ENCODE data around the gene C16orf92.

Gene C16orf92

DNA sequence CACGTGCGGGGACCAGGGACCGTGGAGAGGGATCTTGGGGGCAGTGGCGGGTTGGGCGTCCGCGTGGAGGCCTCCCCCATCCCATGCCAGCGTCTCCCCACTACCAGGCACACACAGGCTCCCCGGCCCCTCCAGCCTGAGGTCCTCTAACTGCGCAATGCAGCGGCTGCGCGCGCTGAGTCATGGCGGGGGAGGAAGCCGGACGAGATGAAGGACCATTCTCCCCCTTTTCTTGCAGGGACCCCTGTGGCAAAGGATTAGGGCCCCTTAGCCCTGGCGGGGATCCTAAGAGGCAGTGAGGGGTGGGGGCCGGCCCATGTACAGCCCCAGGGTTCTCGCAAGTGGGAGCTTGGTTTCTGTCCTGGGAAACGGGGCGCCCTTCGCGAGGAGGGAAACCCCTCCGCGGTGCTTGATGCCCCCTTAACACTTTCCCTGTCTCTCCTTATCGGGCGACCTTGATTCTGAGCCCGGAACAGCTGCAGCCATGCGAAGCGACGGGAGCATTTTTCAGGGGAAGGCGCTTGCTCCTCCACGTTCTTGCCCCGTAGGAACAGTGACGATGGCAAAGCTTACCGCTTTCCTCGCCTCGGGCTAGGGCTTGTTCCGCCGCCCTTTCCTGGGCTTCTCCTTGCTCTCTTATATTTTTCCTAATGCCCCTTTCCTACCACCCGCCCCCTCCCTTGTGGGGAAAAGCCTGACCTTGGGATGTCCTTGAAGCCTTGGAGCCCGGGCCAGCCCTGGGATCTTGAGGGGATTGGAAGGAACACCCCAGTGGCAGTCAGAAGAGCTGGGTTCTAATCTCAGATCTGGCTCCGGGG is 43.2 kb downstream of the C16orf92 start:
- Histone ChIP-seq H2AK5ac (ENCODE audit: low read length) (peak overlapping the region; percentile 81), H3K18ac (ENCODE audit: low read length) (peak overlapping the region; percentile 53), H3K4me3 (ENCODE audit: low read length) (peak overlapping the region; percentile 88), H3K27ac (ENCODE audit: low read depth, low read length) (peak overlapping the region; percentile 94), H2BK5ac (ENCODE audit: low read length) (peak overlapping the region; percentile 91), H3K79me2 (ENCODE audit: control insufficient read depth, insufficient read depth, low read length) (peaks cover 25% of the 10 kb centered on the region), H3K36me3 (ENCODE audit: control insufficient read depth, insufficient read depth, low read length) (peaks cover 20% of the 10 kb centered on the region), H4K5ac (ENCODE audit: low read length) (no peak overlapping the region), H3K9ac (ENCODE audit: low read length) (peak overlapping the region; percentile 100), H3K4me2 (ENCODE audit: low read length) (peak overlapping the region; percentile 91), H3K4ac (ENCODE audit: low read depth, low read length) (peak overlapping the region; percentile 1), H4K8ac (ENCODE audit: low read depth, low read length) (no peak overlapping the region), H3K4me1 (ENCODE audit: control insufficient read depth, low read depth, low read length) (peaks cover 11% of the 10 kb centered on the region), H2BK15ac (replicated peaks; ENCODE audit: low read depth) (no peak overlapping the region), H3K23ac (ENCODE audit: low read length) (peak overlapping the region; percentile 95), H2BK120ac (ENCODE audit: low read depth, low read length) (no peak overlapping the region), H3K56ac (ENCODE audit: low read length) (peak overlapping the region; percentile 100), H3K79me1 (ENCODE audit: low read length) (peaks cover 28% of the 10 kb centered on the region), H3K27me3 (ENCODE audit: insufficient read depth, low read length, poor library complexity) (no peaks in the 10 kb centered on the region)
- DNase-seq: peak; percentile 54
- WGBS (ENCODE audit: extremely low coverage, insufficient coverage, low lambda C conversion rate): no CpG with 5 or more reads among the region's 44 CpGs

- no peak overlapping the region for H2BK5ac ChIP-seq (ENCODE audit: low read length)
- no peak overlapping the region for H3K23ac ChIP-seq (ENCODE audit: low read length)
- H3K9ac ChIP-seq (ENCODE audit: low read length): peak overlapping the region; percentile 100
- peaks cover 25% of the 10 kb centered on the region for H3K79me2 ChIP-seq (ENCODE audit: control insufficient read depth, insufficient read depth, low read length)
- H2BK120ac ChIP-seq (ENCODE audit: low read depth, low read length): no peak overlapping the region
- no peak overlapping the region for H2BK15ac ChIP-seq (replicated peaks; ENCODE audit: low read depth)
- H3K27ac ChIP-seq (ENCODE audit: low read depth, low read length): no peak overlapping the region
- no CpG with 5 or more reads among the region's 21 CpGs for WGBS (ENCODE audit: extremely low coverage, insufficient coverage, low lambda C conversion rate)
- H3K56ac ChIP-seq (ENCODE audit: low read length): peak overlapping the region; percentile 100
- peak overlapping the region; percentile 91 for H3K4me2 ChIP-seq (ENCODE audit: low read length)
- H3K4me1 ChIP-seq (ENCODE audit: control insufficient read depth, low read depth, low read length): peaks cover 11% of the 10 kb centered on the region
- no peak overlapping the region for H2AK5ac ChIP-seq (ENCODE audit: low read length)
- H3K4ac ChIP-seq (ENCODE audit: low read depth, low read length): no peak overlapping the region
- peaks cover 28% of the 10 kb centered on the region for H3K79me1 ChIP-seq (ENCODE audit: low read length)
- H3K36me3 ChIP-seq (ENCODE audit: control insufficient read depth, insufficient read depth, low read length): peaks cover 24% of the 10 kb centered on the region
- no peak overlapping the region for H3K18ac ChIP-seq (ENCODE audit: low read length)
- peak overlapping the region; percentile 88 for H3K4me3 ChIP-seq (ENCODE audit: low read length)
- H4K5ac ChIP-seq (ENCODE audit: low read length): no peak overlapping the region
- no peak overlapping the region for H4K8ac ChIP-seq (ENCODE audit: low read depth, low read length)
- H3K27me3 ChIP-seq (ENCODE audit: insufficient read depth, low read length, poor library complexity): no peaks in the 10 kb centered on the region
- DNase-seq: no peak
These were observed 44.0 kb downstream of the C16orf92 start for GRCh38 chr16:30066761-30067583.

GRCh38 chr16:30067584-30067916 is 44.6 kb downstream of the C16orf92 start:
- Histone ChIP-seq H3K9ac (ENCODE audit: low read length) (peak overlapping the region; percentile 100), H3K4me1 (ENCODE audit: control insufficient read depth, low read depth, low read length) (peaks cover 11% of the 10 kb centered on the region), H3K18ac (ENCODE audit: low read length) (no peak overlapping the region), H3K27me3 (ENCODE audit: insufficient read depth, low read length, poor library complexity) (no peaks in the 10 kb centered on the region), H3K4me3 (ENCODE audit: low read length) (no peak overlapping the region), H2BK5ac (ENCODE audit: low read length) (no peak overlapping the region), H4K5ac (ENCODE audit: low read length) (no peak overlapping the region), H2AK5ac (ENCODE audit: low read length) (no peak overlapping the region), H3K36me3 (ENCODE audit: control insufficient read depth, insufficient read depth, low read length) (peaks cover 24% of the 10 kb centered on the region), H3K56ac (ENCODE audit: low read length) (peak overlapping the region; percentile 100), H3K79me1 (ENCODE audit: low read length) (peaks cover 28% of the 10 kb centered on the region), H3K23ac (ENCODE audit: low read length) (no peak overlapping the region), H4K8ac (ENCODE audit: low read depth, low read length) (no peak overlapping the region), H3K79me2 (ENCODE audit: control insufficient read depth, insufficient read depth, low read length) (peaks cover 25% of the 10 kb centered on the region), H2BK15ac (replicated peaks; ENCODE audit: low read depth) (no peak overlapping the region), H3K4ac (ENCODE audit: low read depth, low read length) (no peak overlapping the region), H3K27ac (ENCODE audit: low read depth, low read length) (no peak overlapping the region), H3K4me2 (ENCODE audit: low read length) (peak overlapping the region; percentile 27), H2BK120ac (ENCODE audit: low read depth, low read length) (no peak overlapping the region)
- no CpG with 5 or more reads among the region's 6 CpGs for WGBS (ENCODE audit: extremely low coverage, insufficient coverage, low lambda C conversion rate)
- no peak for DNase-seq

DNA sequence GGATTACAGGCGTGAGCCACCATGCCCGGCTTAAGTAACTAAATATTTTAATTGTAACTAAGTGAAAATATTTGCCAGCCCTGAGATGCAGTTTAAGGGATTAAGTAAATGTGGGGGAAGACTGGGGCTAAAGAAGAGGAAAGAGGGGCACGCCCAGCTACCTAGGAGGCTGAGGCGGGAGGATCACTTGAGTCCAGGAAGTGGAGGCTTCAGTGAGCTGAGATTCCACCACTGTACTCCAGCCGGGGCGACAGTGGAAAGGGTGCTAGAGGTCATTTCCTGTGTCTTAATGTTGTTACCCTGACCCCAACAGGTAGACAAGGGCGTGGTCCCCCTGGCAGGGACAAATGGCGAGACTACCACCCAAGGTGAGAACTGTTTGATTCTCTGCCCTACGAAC is 45.3 kb downstream of the C16orf92 start:
- Histone ChIP-seq H2BK5ac (ENCODE audit: low read length) (no peak overlapping the region), H3K4me2 (ENCODE audit: low read length) (no peak overlapping the region), H2BK120ac (ENCODE audit: low read depth, low read length) (no peak overlapping the region), H4K8ac (ENCODE audit: low read depth, low read length) (no peak overlapping the region), H3K23ac (ENCODE audit: low read length) (no peak overlapping the region), H3K27me3 (ENCODE audit: insufficient read depth, low read length, poor library complexity) (no peaks in the 10 kb centered on the region), H4K5ac (ENCODE audit: low read length) (no peak overlapping the region), H3K9ac (ENCODE audit: low read length) (no peak overlapping the region), H3K4me3 (ENCODE audit: low read length) (no peak overlapping the region), H3K4ac (ENCODE audit: low read depth, low read length) (no peak overlapping the region), H3K18ac (ENCODE audit: low read length) (no peak overlapping the region), H3K56ac (ENCODE audit: low read length) (no peak overlapping the region), H3K79me1 (ENCODE audit: low read length) (peaks cover 28% of the 10 kb centered on the region), H3K27ac (ENCODE audit: low read depth, low read length) (no peak overlapping the region), H3K36me3 (ENCODE audit: control insufficient read depth, insufficient read depth, low read length) (peaks cover 24% of the 10 kb centered on the region), H2AK5ac (ENCODE audit: low read length) (no peak overlapping the region), H3K79me2 (ENCODE audit: control insufficient read depth, insufficient read depth, low read length) (peaks cover 25% of the 10 kb centered on the region), H3K4me1 (ENCODE audit: control insufficient read depth, low read depth, low read length) (peaks cover 11% of the 10 kb centered on the region), H2BK15ac (replicated peaks; ENCODE audit: low read depth) (no peak overlapping the region)
- no peak for DNase-seq
- no CpG with 5 or more reads among the region's 9 CpGs for WGBS (ENCODE audit: extremely low coverage, insufficient coverage, low lambda C conversion rate)

GRCh38 chr16:30068750-30069610 is 46.0 kb downstream of the C16orf92 start:
- H2BK15ac ChIP-seq (replicated peaks; ENCODE audit: low read depth): no peak overlapping the region
- H4K5ac ChIP-seq (ENCODE audit: low read length): no peak overlapping the region
- no peak overlapping the region for H3K18ac ChIP-seq (ENCODE audit: low read length)
- no CpG with 5 or more reads among the region's 17 CpGs for WGBS (ENCODE audit: extremely low coverage, insufficient coverage, low lambda C conversion rate)
- H3K4me2 ChIP-seq (ENCODE audit: low read length): no peak overlapping the region
- peaks cover 25% of the 10 kb centered on the region for H3K79me2 ChIP-seq (ENCODE audit: control insufficient read depth, insufficient read depth, low read length)
- H3K4me3 ChIP-seq (ENCODE audit: low read length): no peak overlapping the region
- H2AK5ac ChIP-seq (ENCODE audit: low read length): no peak overlapping the region
- H2BK120ac ChIP-seq (ENCODE audit: low read depth, low read length): no peak overlapping the region
- H3K4me1 ChIP-seq (ENCODE audit: control insufficient read depth, low read depth, low read length): peaks cover 6% of the 10 kb centered on the region
- H3K4ac ChIP-seq (ENCODE audit: low read depth, low read length): no peak overlapping the region
- no peak overlapping the region for H3K56ac ChIP-seq (ENCODE audit: low read length)
- H2BK5ac ChIP-seq (ENCODE audit: low read length): no peak overlapping the region
- H3K27ac ChIP-seq (ENCODE audit: low read depth, low read length): no peak overlapping the region
- no peak overlapping the region for H3K9ac ChIP-seq (ENCODE audit: low read length)
- no peak overlapping the region for H3K23ac ChIP-seq (ENCODE audit: low read length)
- H3K79me1 ChIP-seq (ENCODE audit: low read length): peaks cover 25% of the 10 kb centered on the region
- H3K36me3 ChIP-seq (ENCODE audit: control insufficient read depth, insufficient read depth, low read length): peaks cover 24% of the 10 kb centered on the region
- H4K8ac ChIP-seq (ENCODE audit: low read depth, low read length): no peak overlapping the region
- DNase-seq: peak; percentile 63
- no peaks in the 10 kb centered on the region for H3K27me3 ChIP-seq (ENCODE audit: insufficient read depth, low read length, poor library complexity)
